Body of pancreas (tissue), 4 donors: Measurements from ENCODE around the gene CA12.

Source experiments
- CTCF ChIP-seq, 7 experiments: fragments of 450-650 bp in 4 of 7; fragments of 200-600 bp in 3 of 7; sonication (generic) in 3 of 7; IDR thresholded peaks; one replicate each; pipeline ENCODE4 v1.5.1; 2016 to 2019; ENCODE audit warnings: antibody characterized with exemption in 7 of 7
- POLR2A ChIP-seq, 3 donors: fragments of 450-650 bp; IDR thresholded peaks; one replicate each; pipeline ENCODE4 v1.6.1; 2016; ENCODE audit warnings: antibody characterized with exemption in 3 of 3, mild to moderate bottlenecking in 2 of 3

GRCh38 chr15:63392361-63393009, 10.8 kb upstream of the CA12 start:
- TF ChIP-seq POLR2A (IDR thresholded peaks at IDR 0.05) (no peak), CTCF (IDR thresholded peaks at IDR 0.05) (no peak)
